Mesendoderm (in vitro differentiated cells): Measurements from ENCODE around the gene ZFC3H1.

Experiments used
- DNase-seq: peaks from one replicate; pipeline ENCODE4 v3.0.0; 2013
- H2AK5ac ChIP-seq: 2 replicates; pipeline ENCODE4 v1.6.1; 2013; ENCODE audit warnings: low read length, inconsistent platforms
- H2BK120ac ChIP-seq: 2 replicates; pipeline ENCODE4 v1.6.1; 2013; ENCODE audit warnings: low read depth, mild to moderate bottlenecking, low read length, moderate library complexity, mixed read lengths
- H2BK15ac ChIP-seq: replicated peaks from 2 replicates; pipeline ENCODE4 v1.6.1; 2013; ENCODE audit warnings: low read depth, mild to moderate bottlenecking, moderate library complexity
- H2BK5ac ChIP-seq: 2 replicates; pipeline ENCODE4 v1.6.1; 2013; ENCODE audit warnings: low read length, inconsistent platforms
- H3K18ac ChIP-seq: 2 replicates; pipeline ENCODE4 v1.6.1; 2013; ENCODE audit warnings: mild to moderate bottlenecking, low read length, mixed read lengths
- H3K23ac ChIP-seq: one replicate; pipeline ENCODE4 v1.6.1; 2013; ENCODE audit warnings: low read length
- H3K27ac ChIP-seq: 2 replicates; pipeline ENCODE4 v1.5.1; 2013; ENCODE audit warnings: low read depth, mild to moderate bottlenecking, inconsistent platforms, low read length, moderate library complexity
- H3K27me3 ChIP-seq: 2 replicates; pipeline ENCODE4 v1.6.1; 2013; ENCODE audit warnings: low read length, control low read depth, mild to moderate bottlenecking, inconsistent platforms; ENCODE audit not compliant: insufficient read depth, poor library complexity
- H3K36me3 ChIP-seq: 2 replicates; pipeline ENCODE4 v1.6.1; 2013; ENCODE audit warnings: low read length, inconsistent platforms; ENCODE audit not compliant: control insufficient read depth, insufficient read depth
- H3K4ac ChIP-seq: one replicate; pipeline ENCODE4 v1.6.1; 2013; ENCODE audit warnings: low read depth, mild to moderate bottlenecking, low read length, moderate library complexity
- H3K4me1 ChIP-seq: 2 replicates; pipeline ENCODE4 v1.6.1; 2013; ENCODE audit warnings: low read depth, low read length, inconsistent platforms; ENCODE audit not compliant: control insufficient read depth
- H3K4me2 ChIP-seq: 2 replicates; pipeline ENCODE4 v1.6.1; 2013; ENCODE audit warnings: low read length
- H3K4me3 ChIP-seq: 2 replicates; pipeline ENCODE4 v1.5.1; 2013; ENCODE audit warnings: mild to moderate bottlenecking, low read length
- H3K56ac ChIP-seq: one replicate; pipeline ENCODE4 v1.6.1; 2013; ENCODE audit warnings: low read length
- H3K79me1 ChIP-seq: 2 replicates; pipeline ENCODE4 v1.6.1; 2013; ENCODE audit warnings: low read length, inconsistent platforms
- H3K79me2 ChIP-seq: 2 replicates; pipeline ENCODE4 v1.6.1; 2013; ENCODE audit warnings: mild to moderate bottlenecking, low read length; ENCODE audit not compliant: control insufficient read depth, insufficient read depth
- H3K9ac ChIP-seq: 2 replicates; pipeline ENCODE4 v1.6.1; 2013; ENCODE audit warnings: low read length, inconsistent platforms
- H4K5ac ChIP-seq: one replicate; pipeline ENCODE4 v1.6.1; 2013; ENCODE audit warnings: low read length
- H4K8ac ChIP-seq: one replicate; pipeline ENCODE4 v1.6.1; 2013; ENCODE audit warnings: low read depth, mild to moderate bottlenecking, control low read depth, low read length, moderate library complexity
- WGBS: extraction: QIAGEN DNeasy Blood & Tissue Kit; methylation state at CpG from one replicate; pipeline ENCODE4 v1.1.7; 2013; ENCODE audit warnings: low lambda C conversion rate, missing lambda C conversion rate; ENCODE audit not compliant: insufficient coverage; ENCODE audit errors: extremely low coverage; 5-methylcytosine and 5-hydroxymethylcytosine counted together

Gene ZFC3H1

GRCh38 chr12:71654200-71654599 is 9.4 kb downstream of the ZFC3H1 start:
- no peak overlapping the region for H2AK5ac ChIP-seq
- H2BK120ac ChIP-seq, result no peak overlapping the region
- no peak overlapping the region for H3K18ac ChIP-seq
- no peaks in the 10 kb centered on the region for H3K36me3 ChIP-seq
- H3K27ac ChIP-seq, result no peak overlapping the region
- peaks cover 19% of the 10 kb centered on the region for H3K79me2 ChIP-seq
- H4K5ac ChIP-seq, result no peak overlapping the region
- no CpG with 5 or more reads among the region's 3 CpGs for WGBS
- peaks cover 5% of the 10 kb centered on the region for H3K79me1 ChIP-seq
- no peaks in the 10 kb centered on the region for H3K27me3 ChIP-seq
- H2BK15ac ChIP-seq, result no peak overlapping the region
- H3K23ac ChIP-seq, result no peak overlapping the region
- no peak overlapping the region for H3K4me2 ChIP-seq
- no peaks in the 10 kb centered on the region for H3K4me1 ChIP-seq
- no peak overlapping the region for H3K9ac ChIP-seq
- H4K8ac ChIP-seq, result no peak overlapping the region
- no peak overlapping the region for H3K4me3 ChIP-seq
- H3K56ac ChIP-seq, result no peak overlapping the region
- H2BK5ac ChIP-seq, result no peak overlapping the region
- H3K4ac ChIP-seq, result no peak overlapping the region
- DNase-seq, result no peak

GRCh38 chr12:71653137-71653536 is 10.5 kb downstream of the ZFC3H1 start:
- Histone ChIP-seq H3K9ac (no peak overlapping the region), H3K4ac (no peak overlapping the region), H3K36me3 (no peaks in the 10 kb centered on the region), H3K56ac (no peak overlapping the region), H3K23ac (no peak overlapping the region), H2BK15ac (no peak overlapping the region), H2BK5ac (no peak overlapping the region), H4K5ac (no peak overlapping the region), H2AK5ac (no peak overlapping the region), H3K79me1 (peaks cover 5% of the 10 kb centered on the region), H3K18ac (no peak overlapping the region), H3K79me2 (peaks cover 19% of the 10 kb centered on the region), H3K4me1 (no peaks in the 10 kb centered on the region), H3K27me3 (no peaks in the 10 kb centered on the region), H4K8ac (no peak overlapping the region), H3K27ac (no peak overlapping the region), H2BK120ac (no peak overlapping the region), H3K4me3 (no peak overlapping the region), H3K4me2 (no peak overlapping the region)
- no CpG with 5 or more reads among the region's 2 CpGs for WGBS
- no peak for DNase-seq

- Histone ChIP-seq H3K27me3 (no peaks in the 10 kb centered on the region), H2AK5ac (no peak overlapping the region), H3K4ac (no peak overlapping the region), H3K4me3 (no peak overlapping the region), H2BK120ac (no peak overlapping the region), H4K8ac (no peak overlapping the region), H3K79me2 (peaks cover 19% of the 10 kb centered on the region), H2BK15ac (no peak overlapping the region), H3K36me3 (no peaks in the 10 kb centered on the region), H3K4me2 (no peak overlapping the region), H2BK5ac (no peak overlapping the region), H3K4me1 (no peaks in the 10 kb centered on the region), H3K56ac (no peak overlapping the region), H3K23ac (no peak overlapping the region), H3K27ac (no peak overlapping the region), H4K5ac (no peak overlapping the region), H3K18ac (no peak overlapping the region), H3K79me1 (peaks cover 5% of the 10 kb centered on the region), H3K9ac (no peak overlapping the region)
- no peak for DNase-seq
- WGBS, result no CpG with 5 or more reads among the region's 1 CpG
Observed at GRCh38 chr12:71652656-71653055, 11.0 kb downstream of the ZFC3H1 start.

- Histone ChIP-seq H4K5ac (no peak overlapping the region), H3K4me2 (no peak overlapping the region), H2BK15ac (no peak overlapping the region), H3K9ac (no peak overlapping the region), H3K4me1 (no peaks in the 10 kb centered on the region), H3K23ac (no peak overlapping the region), H2BK5ac (no peak overlapping the region), H2AK5ac (no peak overlapping the region), H3K79me1 (peaks cover 5% of the 10 kb centered on the region), H2BK120ac (no peak overlapping the region), H3K27ac (no peak overlapping the region), H3K27me3 (no peaks in the 10 kb centered on the region), H3K4ac (no peak overlapping the region), H3K79me2 (peaks cover 14% of the 10 kb centered on the region), H3K4me3 (no peak overlapping the region), H3K56ac (no peak overlapping the region), H4K8ac (no peak overlapping the region), H3K18ac (no peak overlapping the region), H3K36me3 (peaks cover 2% of the 10 kb centered on the region)
- no peak for DNase-seq
- WGBS, result no CpG with 5 or more reads among the region's 2 CpGs
Observed at GRCh38 chr12:71649401-71649800, 14.2 kb downstream of the ZFC3H1 start.

GRCh38 chr12:71648537-71648936 is 15.1 kb downstream of the ZFC3H1 start:
- H3K4ac ChIP-seq, result no peak overlapping the region
- H3K18ac ChIP-seq, result no peak overlapping the region
- H3K36me3 ChIP-seq, result peaks cover 2% of the 10 kb centered on the region
- H2AK5ac ChIP-seq, result no peak overlapping the region
- no peak for DNase-seq
- no peak overlapping the region for H2BK15ac ChIP-seq
- no peak overlapping the region for H3K27ac ChIP-seq
- peaks cover 11% of the 10 kb centered on the region for H3K79me2 ChIP-seq
- H3K56ac ChIP-seq, result no peak overlapping the region
- H2BK120ac ChIP-seq, result no peak overlapping the region
- H4K8ac ChIP-seq, result no peak overlapping the region
- no peak overlapping the region for H2BK5ac ChIP-seq
- no peak overlapping the region for H3K4me2 ChIP-seq
- no peak overlapping the region for H3K23ac ChIP-seq
- H4K5ac ChIP-seq, result no peak overlapping the region
- no CpG with 5 or more reads among the region's 4 CpGs for WGBS
- H3K9ac ChIP-seq, result no peak overlapping the region
- no peaks in the 10 kb centered on the region for H3K4me1 ChIP-seq
- H3K4me3 ChIP-seq, result no peak overlapping the region
- peaks cover 5% of the 10 kb centered on the region for H3K79me1 ChIP-seq
- H3K27me3 ChIP-seq, result no peaks in the 10 kb centered on the region

- peaks cover 2% of the 10 kb centered on the region for H3K36me3 ChIP-seq
- no peak overlapping the region for H3K4ac ChIP-seq
- WGBS, result no CpG with 5 or more reads among the region's 3 CpGs
- H4K5ac ChIP-seq, result no peak overlapping the region
- no peak overlapping the region for H3K23ac ChIP-seq
- H3K4me1 ChIP-seq, result no peaks in the 10 kb centered on the region
- H3K79me2 ChIP-seq, result peaks cover 7% of the 10 kb centered on the region
- H2BK5ac ChIP-seq, result no peak overlapping the region
- no peak overlapping the region for H3K4me3 ChIP-seq
- H2BK120ac ChIP-seq, result no peak overlapping the region
- H2AK5ac ChIP-seq, result no peak overlapping the region
- H3K56ac ChIP-seq, result no peak overlapping the region
- no peak for DNase-seq
- no peak overlapping the region for H2BK15ac ChIP-seq
- H3K27ac ChIP-seq, result no peak overlapping the region
- no peaks in the 10 kb centered on the region for H3K27me3 ChIP-seq
- H3K79me1 ChIP-seq, result peaks cover 3% of the 10 kb centered on the region
- no peak overlapping the region for H3K4me2 ChIP-seq
- no peak overlapping the region for H3K18ac ChIP-seq
- H3K9ac ChIP-seq, result no peak overlapping the region
- H4K8ac ChIP-seq, result no peak overlapping the region
Observed at GRCh38 chr12:71646512-71646911, 17.1 kb downstream of the ZFC3H1 start.
